HG02623 (cell line): ENCODE data around the gene PHACTR3.

ENCODE experiments used
- ATAC-seq: cut with Tn5 transposase; IDR thresholded peaks from one replicate; pipeline ENCODE4 v1.9.1; 2021; ENCODE audit warnings: moderate library complexity; ENCODE audit not compliant: unreplicated experiment

PHACTR3 gene

DNA sequence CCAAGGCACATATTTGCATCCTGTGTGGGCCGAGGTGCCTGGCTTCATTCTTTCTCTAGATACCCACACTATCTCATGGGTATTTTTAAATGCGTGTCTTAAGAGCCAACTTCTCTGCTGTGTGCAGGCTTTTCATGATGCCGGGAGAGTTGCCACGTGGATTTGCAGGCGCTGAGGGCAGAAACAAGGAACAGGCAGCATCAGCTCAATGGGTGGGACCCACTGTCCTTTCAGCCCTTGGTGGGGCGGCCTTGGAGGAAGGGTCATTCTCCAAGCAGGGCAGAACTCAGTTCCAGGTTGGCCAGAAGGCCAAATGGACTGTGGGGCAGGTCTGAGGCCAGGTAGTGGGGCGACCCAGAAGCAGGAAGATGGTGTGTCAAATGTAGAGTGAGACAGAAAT is 84.7 kb downstream of the PHACTR3 start:
- no peak for ATAC-seq

DNA sequence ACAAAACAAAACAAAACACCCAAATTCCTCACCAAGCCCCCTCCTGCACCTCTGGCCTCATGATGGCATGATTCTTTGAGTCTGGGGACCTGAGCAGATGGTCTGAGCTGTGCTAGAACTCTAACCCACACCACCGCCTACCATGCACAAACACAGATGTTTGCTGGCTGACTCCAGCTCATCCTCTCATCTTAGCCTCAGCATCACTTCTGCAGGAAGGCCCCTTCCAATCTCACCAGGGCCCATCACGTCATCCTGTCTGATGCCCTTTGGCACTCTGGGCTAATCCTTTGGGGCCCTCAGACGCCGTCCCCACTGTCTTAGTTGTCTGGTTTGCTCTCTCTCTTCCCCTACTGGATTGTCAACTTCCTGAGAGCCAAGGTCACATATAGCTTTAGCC is 85.8 kb downstream of the PHACTR3 start:
- no peak for ATAC-seq

DNA sequence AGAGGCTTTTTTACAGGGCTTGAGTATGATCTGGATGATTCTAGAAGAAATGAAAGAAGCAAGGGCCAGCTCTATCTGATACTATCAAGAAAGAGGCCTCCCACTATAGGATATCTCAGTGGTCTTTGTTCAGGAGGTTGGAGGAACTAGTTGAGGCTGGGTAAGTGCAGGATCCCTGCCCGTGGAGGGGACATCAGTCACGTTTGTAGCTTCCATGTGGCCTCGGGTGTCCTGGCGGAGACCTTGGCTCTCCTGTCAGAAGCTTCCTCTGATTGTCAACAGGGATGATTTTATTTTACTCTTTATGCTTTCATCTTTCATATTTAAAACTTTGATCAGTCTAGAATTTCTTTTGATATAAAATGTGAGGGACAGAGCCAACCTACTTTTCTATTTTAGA is 86.6 kb downstream of the PHACTR3 start:
- no peak for ATAC-seq

DNA sequence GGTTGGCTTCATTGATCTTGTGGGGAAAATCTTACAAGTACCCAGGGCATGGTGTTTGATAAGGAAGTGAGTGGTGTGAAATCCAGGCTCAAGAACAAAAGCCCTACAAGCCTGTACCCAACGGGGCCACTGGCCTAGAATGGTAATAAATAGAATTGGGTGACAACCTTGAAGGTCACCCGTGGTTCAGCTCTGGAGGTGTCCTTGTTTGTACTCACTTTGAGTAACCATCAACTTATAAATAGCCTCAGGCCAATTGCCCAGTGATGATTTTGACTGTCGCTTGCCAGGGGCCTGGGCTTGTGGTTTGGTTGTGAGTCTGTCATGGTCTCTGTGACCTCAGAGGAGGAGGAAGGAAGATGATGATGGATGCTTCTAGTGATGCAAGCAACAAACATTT is 87.8 kb downstream of the PHACTR3 start:
- ATAC-seq: no peak

DNA sequence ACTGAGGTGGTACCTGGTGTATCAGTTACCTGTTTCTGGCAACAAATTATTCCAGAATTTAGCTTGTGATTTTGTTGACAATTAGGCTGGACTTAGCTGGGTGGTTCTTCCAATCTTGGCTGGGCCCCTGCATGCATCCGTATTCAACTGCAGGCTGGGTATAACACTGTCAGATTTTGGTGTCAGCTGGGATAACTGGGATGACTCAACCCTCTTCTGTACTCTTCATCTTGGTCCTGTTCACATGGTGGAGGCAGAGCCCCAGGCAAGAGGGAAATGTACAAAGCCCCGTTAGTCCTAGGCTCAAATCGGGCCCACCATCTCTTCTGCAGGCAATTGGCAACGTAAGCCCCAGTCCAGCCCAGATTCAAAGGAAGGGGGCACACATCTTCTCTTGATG is 89.2 kb downstream of the PHACTR3 start:
- no peak for ATAC-seq

DNA sequence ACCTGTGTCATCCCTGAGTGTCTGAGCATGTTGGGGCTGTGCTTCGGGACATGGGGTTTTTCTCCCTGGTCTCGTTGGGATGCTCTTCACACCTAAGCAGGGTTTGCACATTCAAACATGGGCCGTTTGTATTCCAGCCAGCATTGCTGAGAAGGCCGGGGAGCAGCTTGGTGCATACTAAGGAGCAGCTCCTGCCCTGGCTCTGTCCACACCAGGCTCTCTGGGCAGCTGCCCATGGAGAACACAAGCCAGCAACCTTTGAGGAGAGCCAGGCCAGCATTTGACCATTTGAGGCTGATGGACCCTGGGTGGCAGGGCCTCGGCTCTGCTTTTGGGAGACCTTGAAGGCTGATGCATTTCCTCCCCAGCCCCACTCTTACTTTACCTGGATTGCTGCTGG is 92.1 kb downstream of the PHACTR3 start:
- ATAC-seq: no peak

DNA sequence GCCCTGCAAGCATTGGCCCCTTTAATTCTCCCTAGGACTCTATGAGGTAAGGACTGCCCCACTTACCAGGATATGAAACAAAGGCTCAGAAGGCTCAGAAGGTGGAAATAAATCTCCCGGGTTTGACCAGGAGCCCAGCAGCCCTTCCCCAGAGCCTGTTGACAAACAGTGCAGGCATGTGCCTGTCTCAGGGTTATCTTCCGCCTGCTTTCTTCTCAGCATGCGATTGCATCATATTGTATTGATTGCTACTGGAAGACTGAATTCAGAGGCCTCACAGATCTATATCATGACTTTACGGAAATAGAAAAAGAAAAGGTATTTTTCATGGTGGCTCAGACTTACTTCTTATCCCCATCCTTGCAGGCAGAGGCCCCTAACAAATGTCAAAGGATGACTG is 92.7 kb downstream of the PHACTR3 start:
- ATAC-seq: no peak

DNA sequence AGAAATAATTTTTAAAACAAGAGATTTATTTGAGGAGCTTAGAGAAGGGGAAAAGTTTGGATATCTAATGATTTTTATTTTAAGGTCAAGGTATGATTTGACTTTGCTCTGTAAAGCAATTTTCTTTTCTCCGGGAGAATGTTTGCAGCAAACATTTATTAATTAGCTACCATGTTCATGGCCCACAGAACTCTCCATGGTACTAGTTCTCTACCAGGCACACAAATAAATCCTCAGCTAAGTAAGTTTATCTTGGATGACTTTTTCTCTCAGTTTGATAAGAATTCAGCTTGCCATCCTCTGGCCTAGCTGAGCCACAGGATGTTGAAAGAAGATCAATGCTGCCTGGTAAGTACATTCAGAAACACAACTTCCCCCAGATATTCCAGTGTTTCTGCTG is 94.3 kb downstream of the PHACTR3 start:
- no peak for ATAC-seq

DNA sequence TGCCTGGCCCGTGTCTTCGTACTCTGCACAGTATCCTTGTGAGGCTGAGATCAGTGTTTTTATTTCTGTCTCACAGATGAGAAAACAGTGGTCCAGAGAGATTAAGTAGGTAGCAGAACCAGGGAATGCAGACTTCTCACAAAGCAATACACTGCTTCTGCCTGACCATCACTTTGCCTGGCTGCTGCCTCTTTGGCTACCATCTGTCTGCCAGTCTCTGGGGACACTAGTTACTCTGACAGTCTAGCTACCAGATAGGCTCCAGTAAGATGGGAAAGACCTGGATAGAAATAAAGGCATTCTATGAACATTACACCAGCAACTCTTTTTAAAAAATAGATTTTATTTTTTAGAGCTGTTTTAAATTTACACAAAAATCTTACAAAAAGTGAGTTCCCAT is 96.9 kb downstream of the PHACTR3 start:
- no peak for ATAC-seq

DNA sequence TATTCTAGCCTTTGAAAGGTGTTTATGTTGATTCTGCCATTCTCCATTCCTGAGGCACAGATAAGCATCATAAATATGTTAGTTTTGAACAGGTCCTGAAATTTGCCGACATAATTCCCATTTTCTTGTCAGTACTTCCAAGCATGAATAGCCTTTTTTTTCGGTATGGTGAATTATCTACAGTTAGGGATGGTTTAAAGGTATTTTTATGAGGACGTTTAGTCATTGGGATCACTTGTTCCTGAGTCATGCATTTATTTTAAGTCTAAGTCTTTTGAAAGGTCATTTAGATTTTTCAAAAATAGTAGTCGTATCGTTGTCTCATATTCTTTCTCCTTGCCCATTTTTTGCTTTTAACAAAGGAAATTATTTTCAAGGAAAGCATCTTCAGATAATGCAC is 98.7 kb downstream of the PHACTR3 start:
- no peak for ATAC-seq

DNA sequence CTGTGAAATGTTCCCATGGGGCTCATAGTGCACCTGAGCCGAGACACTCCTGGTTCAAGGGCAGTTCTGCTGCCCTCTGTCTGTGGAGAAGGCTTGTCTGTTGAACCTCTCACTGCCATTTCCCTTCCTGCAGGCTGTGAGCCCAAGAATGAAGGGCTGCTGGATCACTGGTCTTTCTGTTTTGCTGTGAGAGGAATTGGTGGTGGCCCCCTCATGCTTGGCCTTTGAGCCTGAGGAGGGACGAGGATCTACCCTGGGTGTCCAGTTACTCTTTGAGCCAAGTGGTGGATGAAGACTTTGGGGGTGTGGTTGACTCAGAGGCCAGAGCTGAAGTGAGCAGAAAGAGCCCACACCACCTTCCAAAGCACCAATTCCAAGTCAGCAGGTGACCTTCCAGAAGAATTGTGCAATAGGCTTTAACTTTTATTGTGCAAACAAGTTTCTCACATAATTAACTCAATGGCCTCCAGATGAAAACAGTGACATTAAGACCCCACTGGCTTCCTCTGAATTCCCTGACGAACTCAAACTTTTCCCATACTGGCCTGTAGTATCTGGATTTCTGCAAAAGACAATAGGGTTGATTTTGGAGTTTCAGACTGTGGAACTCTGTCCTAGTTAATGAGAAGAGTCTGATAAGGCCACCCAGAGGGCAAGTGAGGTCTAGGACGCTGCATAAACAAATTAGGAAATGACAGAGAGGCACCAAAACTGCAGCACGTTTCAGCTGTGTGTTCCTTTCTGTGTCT is 101.5 kb downstream of the PHACTR3 start:
- no peak for ATAC-seq

DNA sequence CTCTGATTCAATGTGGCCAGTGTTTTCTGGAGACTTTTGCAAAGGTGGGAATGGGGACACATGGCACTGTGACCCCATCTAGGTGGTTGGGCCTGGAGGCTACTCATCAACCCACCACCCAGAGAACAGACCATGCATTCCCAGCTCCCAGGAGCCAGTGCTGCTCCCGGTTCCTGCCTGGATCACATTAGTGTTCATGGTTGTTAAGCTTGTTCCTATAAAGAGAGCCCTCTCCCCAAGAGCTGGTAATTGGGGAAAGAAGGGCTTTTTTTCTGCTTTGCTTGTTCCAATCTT is 102.0 kb downstream of the PHACTR3 start:
- no peak for ATAC-seq

DNA sequence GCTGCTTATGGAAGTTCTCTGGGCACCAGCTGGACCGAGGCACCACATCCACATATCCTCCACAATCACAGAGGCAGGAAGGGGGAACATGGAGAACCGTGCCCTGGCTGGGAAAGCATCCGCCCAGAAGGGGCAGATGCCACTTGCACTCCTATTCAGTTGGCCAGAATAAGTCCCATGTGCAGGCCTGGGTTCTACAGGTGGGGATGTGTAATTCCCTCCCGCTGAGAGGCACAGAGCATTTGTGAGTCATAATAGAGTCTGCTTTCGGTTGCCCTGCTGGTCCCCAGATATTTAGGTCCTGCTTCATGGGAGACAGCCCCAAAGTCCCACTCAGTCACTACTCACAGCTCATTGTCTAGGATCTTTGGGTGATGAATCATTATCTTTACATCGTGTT is 104.0 kb downstream of the PHACTR3 start:
- ATAC-seq: no peak

DNA sequence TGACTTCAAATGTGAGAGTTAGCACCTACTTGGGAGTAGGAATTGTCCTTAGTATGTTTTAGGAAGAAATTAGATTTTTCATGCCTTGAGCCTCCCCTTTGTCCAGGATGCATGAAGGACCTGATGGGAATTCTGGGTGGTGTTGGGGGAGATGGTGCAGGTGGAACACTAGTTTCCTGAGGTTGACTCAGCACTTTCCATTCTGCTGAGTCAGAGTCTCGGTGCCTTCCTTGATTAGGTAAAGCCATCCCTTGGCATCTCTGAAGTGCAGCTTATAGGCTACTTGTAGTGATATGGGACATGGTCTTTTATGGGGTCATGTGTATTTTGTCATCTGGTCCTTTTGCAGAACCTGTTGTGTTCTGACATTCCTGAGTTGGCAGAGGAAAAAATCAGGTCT is 105.3 kb downstream of the PHACTR3 start:
- no peak for ATAC-seq

DNA sequence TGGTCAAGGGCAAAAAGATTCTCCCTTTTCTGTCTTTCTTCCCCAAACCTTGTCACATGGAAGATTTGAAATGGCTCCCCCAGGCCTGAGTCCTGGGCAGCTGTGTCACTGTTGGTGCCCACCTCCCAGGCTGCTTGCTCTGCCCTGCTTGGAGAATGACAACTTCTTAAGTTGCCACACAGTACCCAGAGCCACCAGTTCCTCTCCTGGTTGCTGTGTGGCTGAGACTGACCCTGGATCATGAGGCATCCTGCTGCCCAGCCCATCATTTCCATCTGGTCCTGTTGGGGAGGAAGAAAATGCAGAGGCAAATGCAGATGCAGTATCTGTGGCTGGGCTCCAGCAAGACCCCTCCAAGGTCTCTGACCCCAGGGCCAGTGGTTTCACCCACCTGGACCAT is 113.7 kb downstream of the PHACTR3 start:
- no peak for ATAC-seq

DNA sequence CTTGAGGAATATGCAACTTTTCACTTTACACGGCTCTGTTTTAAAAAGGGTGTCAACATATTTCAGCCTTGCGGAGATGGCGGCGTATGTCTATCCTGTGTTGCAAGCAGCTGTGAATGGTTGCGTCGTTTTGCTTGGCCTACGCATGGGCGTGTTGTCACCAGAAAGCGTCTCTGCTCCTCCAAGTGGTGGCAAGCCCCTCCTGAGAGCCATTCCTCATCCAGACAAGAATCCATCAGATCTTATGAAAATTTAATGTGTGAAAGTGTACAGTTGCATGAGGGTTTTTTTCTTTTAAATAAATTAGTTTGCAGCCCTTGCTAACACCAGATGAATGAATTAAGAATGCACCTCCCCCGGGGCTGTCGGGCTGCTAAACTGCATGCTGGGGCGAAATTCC is 114.4 kb downstream of the PHACTR3 start:
- ATAC-seq: no peak

DNA sequence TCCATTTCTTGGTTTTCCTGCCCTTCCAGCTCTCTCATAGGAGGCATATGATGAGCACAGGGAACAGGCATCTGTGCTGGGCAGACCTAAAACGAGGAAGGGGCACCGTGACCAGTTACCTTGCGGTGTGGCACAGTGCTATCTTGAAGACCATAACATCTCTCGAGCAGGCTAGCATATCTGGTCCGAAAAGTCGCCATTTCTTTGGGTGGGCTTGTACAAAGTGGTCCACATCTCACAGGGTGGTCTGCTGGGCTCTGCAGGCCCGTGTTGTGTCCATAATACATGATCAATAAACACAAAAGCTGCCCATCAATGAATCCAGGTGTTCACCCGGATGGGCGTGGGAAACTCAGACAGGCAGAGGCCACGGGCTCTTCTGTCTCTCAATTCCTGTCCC is 115.7 kb downstream of the PHACTR3 start:
- ATAC-seq: no peak

DNA sequence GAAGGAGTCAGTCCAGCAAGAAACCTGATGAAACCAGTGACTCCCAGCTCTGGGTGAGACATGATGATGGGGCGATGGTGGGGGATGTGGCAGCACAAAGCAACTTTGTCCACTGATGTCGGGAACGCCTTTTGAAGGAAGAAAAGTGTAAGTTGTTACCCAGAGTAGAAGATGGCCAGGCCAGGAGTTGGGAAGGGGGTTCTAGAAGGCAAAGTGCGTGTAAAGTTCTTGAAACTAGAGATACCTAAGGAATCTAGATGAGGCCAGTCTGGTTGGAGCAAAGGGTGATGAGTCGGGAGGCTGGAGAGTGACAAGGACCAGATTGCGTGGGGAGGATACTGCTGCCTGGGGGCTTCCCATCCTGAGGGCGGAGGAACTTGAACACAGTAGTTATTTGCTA is 117.0 kb downstream of the PHACTR3 start:
- ATAC-seq: no peak

DNA sequence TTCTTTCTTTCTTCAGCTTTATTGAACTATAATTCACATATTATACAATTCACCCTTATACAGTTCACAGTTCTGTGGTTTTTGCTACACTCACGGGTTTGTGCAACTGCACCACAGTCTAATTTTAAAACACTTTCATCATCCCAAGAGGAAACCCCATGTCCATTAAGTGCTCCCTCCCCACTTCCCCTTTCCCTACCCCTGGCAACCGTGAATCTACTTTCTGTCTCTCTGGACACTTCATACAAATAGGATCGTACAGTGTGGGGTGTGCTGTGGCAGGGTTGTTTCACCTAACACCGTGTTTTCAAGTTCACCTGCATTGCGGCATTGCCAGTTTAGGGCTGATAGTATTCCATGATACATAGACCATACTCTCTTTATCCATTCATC is 118.8 kb downstream of the PHACTR3 start:
- ATAC-seq: no peak

DNA sequence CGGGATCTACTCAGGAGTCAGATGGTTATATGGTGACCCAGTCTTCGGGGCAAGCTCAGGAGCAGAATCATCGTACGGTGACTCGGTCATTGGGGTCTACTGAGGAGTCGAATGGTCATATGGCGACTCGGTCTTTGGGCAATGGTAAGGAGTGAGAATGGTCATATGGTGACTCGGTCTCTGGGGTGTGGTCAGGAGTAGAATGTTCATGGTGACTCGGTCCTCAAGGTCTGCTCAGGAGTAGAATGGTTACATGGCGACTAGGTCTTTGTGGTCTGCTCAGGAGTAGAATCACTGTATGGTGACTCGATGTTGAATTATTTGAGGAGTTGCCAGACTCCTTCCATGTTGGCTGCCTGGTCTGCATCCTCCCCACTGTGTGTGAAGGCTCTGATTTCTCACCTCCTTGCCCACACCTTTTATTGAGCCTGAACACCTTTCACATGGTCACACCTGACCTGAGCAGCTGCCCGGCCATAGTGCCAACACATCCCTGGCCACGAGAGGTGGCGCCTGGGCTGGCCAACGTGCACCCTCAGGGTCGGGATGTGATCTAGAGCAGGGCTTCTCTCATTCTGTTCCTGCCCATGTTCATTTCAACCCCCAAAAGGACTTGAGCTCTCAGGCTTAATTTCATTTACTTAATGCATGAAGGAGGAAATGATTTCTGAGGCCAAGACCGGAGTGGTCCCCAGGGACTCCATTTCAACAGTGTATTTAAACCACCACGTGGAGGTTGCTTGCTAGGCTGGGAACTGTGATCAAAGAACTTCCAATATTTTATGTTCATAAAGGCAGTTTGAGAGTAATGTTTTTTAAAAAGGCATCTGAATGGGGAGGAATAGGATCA is 119.5 kb downstream of the PHACTR3 start:
- no peak for ATAC-seq

DNA sequence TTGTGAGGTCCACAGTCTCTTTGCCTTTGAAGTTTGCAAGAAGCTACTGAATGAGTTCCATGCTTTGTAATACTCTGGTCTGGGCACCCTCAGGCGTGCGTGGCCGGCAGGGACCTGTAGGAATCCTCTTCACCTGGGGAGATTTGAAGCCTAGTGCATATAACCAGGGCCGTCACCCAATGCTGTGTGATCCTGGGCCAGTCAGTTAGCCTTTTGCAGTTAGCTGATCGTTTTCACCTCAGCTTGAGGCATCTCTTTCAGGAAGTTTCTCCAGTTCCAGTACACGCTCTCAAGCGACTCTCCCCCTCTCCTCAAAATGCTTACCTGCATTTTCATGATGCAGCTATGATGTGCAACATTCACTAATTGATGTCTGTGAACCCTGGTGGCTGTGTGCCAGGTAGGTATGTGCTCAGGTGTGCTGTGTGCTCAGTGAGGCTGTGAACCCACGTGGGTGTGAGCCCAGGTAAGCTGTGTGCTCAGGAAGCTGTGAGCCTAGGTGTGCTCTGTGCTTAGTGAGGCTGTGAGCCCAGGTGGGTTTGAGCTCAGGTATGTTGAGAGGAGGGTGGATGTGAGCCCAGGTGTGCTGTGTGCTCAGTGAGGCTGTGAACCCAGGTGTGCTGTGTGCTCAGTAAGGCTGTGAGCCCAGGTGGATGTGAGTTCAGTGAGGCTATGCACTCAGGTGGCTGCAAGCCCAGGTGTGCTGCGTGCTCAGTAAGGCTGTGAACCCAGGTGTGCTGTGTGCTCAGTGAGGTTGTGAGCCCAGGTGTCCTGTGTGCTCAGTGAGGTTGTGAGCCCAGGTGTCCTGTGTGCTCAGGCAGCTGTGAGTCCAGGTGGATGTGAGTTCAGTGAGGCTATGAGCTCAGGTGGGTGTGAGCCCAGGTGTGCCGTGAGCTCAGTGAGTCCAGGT is 120.4 kb downstream of the PHACTR3 start:
- no peak for ATAC-seq
